Spleen (tissue), 7 donors: ENCODE data around the gene URAD.

ENCODE experiments used
- CTCF ChIP-seq, 11 experiments: fragments of 200-600 bp in 7 of 11; fragments of 450-650 bp in 4 of 11; sonication (generic) in 4 of 11; IDR thresholded peaks in 8 of 11; conservative IDR thresholded peaks in 3 of 11; 1 replicate in 7 of 11; 2 replicates in 4 of 11; pipeline versions ENCODE4 v1.4.0 to v1.8.0; 2016 to 2021; ENCODE audit warnings: antibody characterized with exemption in 11 of 11, inconsistent platforms in 4 of 11, mild to moderate bottlenecking in 1 of 11
- POLR2A ChIP-seq, 3 donors: fragments of 450-650 bp; IDR thresholded peaks; one replicate each; pipeline ENCODE4 v1.5.1; 2017; ENCODE audit warnings: antibody characterized with exemption in 3 of 3, mild to moderate bottlenecking in 1 of 3
- POLR2AphosphoS5 ChIP-seq, 3 donors: sonication (generic); formaldehyde crosslinking; IDR thresholded peaks; one replicate each; pipeline ENCODE4 v1.5.1; 2017; ENCODE audit warnings: antibody characterized with exemption in 3 of 3
- donor health status: DM: no; HTN: no; CAD: no; lungs with moderate emphysema.
- donor health status: DM: no; HTN: no; CAD: no.
- donor health status: DM: no; HTN: no; CAD: no.

GRCh38 chr13:27969082-27969865 lies 19.2 kb downstream of the URAD start, which contains the start of gene CDX2:
- no peak for TF ChIP-seq CTCF (IDR thresholded peaks at IDR 0.05 in 8 of 11, conservative IDR thresholded peaks at IDR 0.05 in 3 of 11)
- TF ChIP-seq POLR2A (IDR thresholded peaks at IDR 0.05): no peak
- TF ChIP-seq POLR2AphosphoS5 (IDR thresholded peaks at IDR 0.05): no peak
